AG09309 (cell line): ENCODE data around the gene MED13.

Experiments used
- DNase-seq: peaks from one replicate; pipeline ENCODE4 v3.0.0-alpha.2; 2010; ENCODE audit warnings: low read depth
- H3K4me3 ChIP-seq: 2 replicates; pipeline ENCODE4 v1.5.1; 2011; ENCODE audit warnings: mild to moderate bottlenecking, low read depth, low read length, moderate library complexity; ENCODE audit not compliant: control insufficient read depth
- CTCF ChIP-seq: IDR thresholded peaks from 2 replicates; pipeline ENCODE4 v1.5.1; 2011; ENCODE audit warnings: mild to moderate bottlenecking, low read depth, low read length, inconsistent platforms; ENCODE audit not compliant: insufficient read depth, control insufficient read depth; ENCODE audit errors: missing control alignments

Gene MED13

GRCh38 chr17:62030264-62030663 lies 34.8 kb downstream of the MED13 start:
- no peak for TF ChIP-seq CTCF
- DNase-seq, result no peak
- no peak overlapping the region for H3K4me3 ChIP-seq

GRCh38 chr17:62024866-62025265 lies 40.2 kb downstream of the MED13 start:
- no peak overlapping the region for H3K4me3 ChIP-seq
- TF ChIP-seq CTCF, result no peak
- DNase-seq, result no peak

- TF ChIP-seq CTCF, result no peak
- no peak for DNase-seq
- H3K4me3 ChIP-seq, result no peak overlapping the region
Measured at GRCh38 chr17:62017912-62018311, 47.2 kb downstream of the MED13 start.

- DNase-seq, result no peak
- TF ChIP-seq CTCF, result no peak
- no peak overlapping the region for H3K4me3 ChIP-seq
Measured at GRCh38 chr17:62017496-62017895, 47.6 kb downstream of the MED13 start.

GRCh38 chr17:62014526-62014925 lies 50.6 kb downstream of the MED13 start:
- no peak for DNase-seq
- TF ChIP-seq CTCF, result no peak
- H3K4me3 ChIP-seq, result no peak overlapping the region

- no peak for TF ChIP-seq CTCF
- DNase-seq, result no peak
- H3K4me3 ChIP-seq, result no peak overlapping the region
Measured at GRCh38 chr17:62009220-62009619, 55.9 kb downstream of the MED13 start.

- TF ChIP-seq CTCF, result no peak
- H3K4me3 ChIP-seq, result no peak overlapping the region
- DNase-seq, result no peak
Measured at GRCh38 chr17:62008294-62008693, 56.8 kb downstream of the MED13 start.
